Erythroblast (primary cell): Measurements from ENCODE around the gene PPP1CB.

Experiments
- GATA1 ChIP-seq: IDR thresholded peaks from 2 replicates; pipeline ENCODE4 v1.6.1; 2011; ENCODE audit warnings: low read depth, mild to moderate bottlenecking, control low read depth, low read length, moderate library complexity
- POLR2A ChIP-seq: IDR thresholded peaks from 2 replicates; pipeline ENCODE4 v1.6.1; 2011; ENCODE audit warnings: mild to moderate bottlenecking, low read length

DNA sequence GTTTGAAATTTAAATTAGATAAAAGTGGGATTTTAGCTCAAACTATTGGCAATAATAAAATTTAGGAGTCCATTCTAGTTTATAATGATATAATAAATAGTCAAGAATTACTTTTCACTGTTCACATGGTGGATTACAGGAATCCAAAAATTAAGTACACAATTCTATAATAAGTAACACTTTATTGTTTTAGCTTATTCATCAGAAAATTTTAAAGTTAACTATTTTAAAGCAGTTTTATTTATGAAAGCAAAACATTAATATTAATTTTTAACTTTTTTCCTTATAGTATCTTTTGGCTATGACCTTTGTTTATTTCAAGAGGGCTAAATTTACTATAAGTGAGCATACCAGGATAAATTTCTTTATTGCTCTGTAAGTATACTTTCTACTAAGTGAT, 70.4 kb downstream of the PPP1CB start:
- no peak for TF ChIP-seq POLR2A
- TF ChIP-seq GATA1 = no peak
